NB4 (cell line): ENCODE data around the gene LEMD1.

Experiments
- DNase-seq: peaks from one replicate; pipeline ENCODE4 v3.0.0; 2010; ENCODE audit warnings: low read depth
- H3K4me3 ChIP-seq: one replicate; pipeline ENCODE4 v1.5.1; 2011; ENCODE audit warnings: mild to moderate bottlenecking, low read depth, low read length, moderate library complexity
- CTCF ChIP-seq: IDR thresholded peaks from one replicate; pipeline ENCODE4 v1.5.1; 2012; ENCODE audit warnings: low read depth, low read length
- MAX ChIP-seq: IDR thresholded peaks from 2 replicates; pipeline ENCODE4 v1.6.1; 2011; ENCODE audit warnings: low read depth, low read length
- MYC ChIP-seq: IDR thresholded peaks from 2 replicates; pipeline ENCODE4 v1.6.1; 2011; ENCODE audit warnings: low read depth, low read length
- POLR2A ChIP-seq: IDR thresholded peaks from 2 replicates; pipeline ENCODE4 v1.6.1; 2011; ENCODE audit warnings: mild to moderate bottlenecking; ENCODE audit not compliant: insufficient read length; ENCODE audit errors: extremely low read depth

Gene LEMD1

GRCh38 chr1:205440476-205441317 lies 18.8 kb upstream of the LEMD1 start:
- TF ChIP-seq MYC, result no peak
- TF ChIP-seq CTCF, result no peak
- no peak for TF ChIP-seq POLR2A
- TF ChIP-seq MAX, result no peak
- DNase-seq, result peak; percentile 51
- no peak overlapping the region for H3K4me3 ChIP-seq

GRCh38 chr1:205440121-205440475 lies 18.2 kb upstream of the LEMD1 start:
- no peak for DNase-seq
- H3K4me3 ChIP-seq, result no peak overlapping the region
- TF ChIP-seq POLR2A (no peak), MYC (no peak), MAX (no peak), CTCF (no peak)

- no peak overlapping the region for H3K4me3 ChIP-seq
- TF ChIP-seq CTCF, result peak; percentile 44
- TF ChIP-seq MAX, result no peak
- peak; percentile 25 for DNase-seq
Observed at GRCh38 chr1:205438213-205439158, 16.6 kb upstream of the LEMD1 start.

GRCh38 chr1:205437570-205437969 lies 15.7 kb upstream of the LEMD1 start:
- no peak for DNase-seq
- no peak overlapping the region for H3K4me3 ChIP-seq
- no peak for TF ChIP-seq MAX
- TF ChIP-seq MYC, result no peak
- no peak for TF ChIP-seq CTCF
- TF ChIP-seq POLR2A, result no peak

GRCh38 chr1:205436776-205437410 lies 15.0 kb upstream of the LEMD1 start:
- H3K4me3 ChIP-seq, result no peak overlapping the region
- DNase-seq, result no peak
- TF ChIP-seq POLR2A, result no peak
